RWPE2 (cell line): ENCODE data around the gene PTPN14.

ENCODE experiments used
- ATAC-seq: fragments of 200-7000 bp; cut with Tn5 transposase; 3 replicates; pipeline ENCODE4 v1.9.1; 2021; ENCODE audit warnings: low read depth
- DNase-seq: peaks from one replicate; pipeline ENCODE4 v3.0.0-alpha.2; 2020; ENCODE audit warnings: low spot score
- H3K27ac ChIP-seq: fragments of 450-650 bp; 2 replicates; pipeline ENCODE4 v1.5.1; 2017; ENCODE audit warnings: mild to moderate bottlenecking; ENCODE audit not compliant: poor library complexity, severe bottlenecking
- H3K27me3 ChIP-seq: fragments of 250-450 bp; sonication (Bioruptor Pico); 2 replicates; pipeline ENCODE4 v1.5.1; 2021; ENCODE audit warnings: mild to moderate bottlenecking, moderate library complexity; ENCODE audit not compliant: insufficient read depth, poor library complexity, severe bottlenecking
- H3K36me3 ChIP-seq: fragments of 250-450 bp; sonication (Bioruptor Pico); 2 replicates; pipeline ENCODE4 v1.5.1; 2020; ENCODE audit warnings: low read depth, mild to moderate bottlenecking, moderate library complexity
- H3K4me1 ChIP-seq: fragments of 250-450 bp; sonication (Bioruptor Pico); 2 replicates; pipeline ENCODE4 v1.5.1; 2021; ENCODE audit warnings: mild to moderate bottlenecking, moderate library complexity; ENCODE audit not compliant: insufficient read depth, poor library complexity, severe bottlenecking
- H3K4me3 ChIP-seq: fragments of 250-450 bp; sonication (Bioruptor Pico); 2 replicates; pipeline ENCODE4 v1.5.1; 2021; ENCODE audit warnings: mild to moderate bottlenecking, moderate library complexity; ENCODE audit not compliant: severe bottlenecking
- H3K9me3 ChIP-seq: fragments of 250-450 bp; sonication (Bioruptor Pico); 2 replicates; pipeline ENCODE4 v1.5.1; 2021; ENCODE audit warnings: mild to moderate bottlenecking, moderate library complexity; ENCODE audit not compliant: severe bottlenecking
- TF ChIP-seq, protein P1 (sequence below): fragments of 450-650 bp; IDR thresholded peaks from one replicate; pipeline ENCODE4 v1.5.1; 2017; ENCODE audit warnings: mild to moderate bottlenecking, moderate library complexity; ENCODE audit not compliant: poor library complexity, severe bottlenecking

Gene PTPN14

DNA sequence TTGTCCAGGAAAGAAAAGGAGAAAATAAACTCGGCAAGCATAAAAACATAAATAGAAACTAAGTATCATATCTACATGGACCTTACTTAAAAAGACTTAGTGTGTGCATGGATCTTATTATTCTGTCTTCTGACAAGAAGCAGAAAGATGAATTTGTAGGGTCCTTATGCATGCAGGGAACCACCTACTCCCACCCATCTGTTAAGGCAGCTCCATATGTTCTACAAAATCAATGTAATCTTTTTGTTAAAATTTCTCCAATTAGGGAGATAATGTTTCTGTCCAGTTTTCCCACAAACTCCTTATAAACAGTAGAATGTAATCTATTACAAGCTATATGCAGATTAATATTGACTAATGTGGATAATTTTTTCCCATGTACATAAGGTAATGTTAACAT, 13.9 kb upstream of the PTPN14 start:
- Histone ChIP-seq H3K27me3 (no peaks in the 10 kb centered on the region), H3K36me3 (no peaks in the 10 kb centered on the region), H3K27ac (peak overlapping the region; percentile 93), H3K9me3 (no peaks in the 10 kb centered on the region), H3K4me3 (no peak overlapping the region), H3K4me1 (peaks cover 28% of the 10 kb centered on the region)
- ATAC-seq (no peak), DNase-seq (no peak)
- TF ChIP-seq, protein P1, sequence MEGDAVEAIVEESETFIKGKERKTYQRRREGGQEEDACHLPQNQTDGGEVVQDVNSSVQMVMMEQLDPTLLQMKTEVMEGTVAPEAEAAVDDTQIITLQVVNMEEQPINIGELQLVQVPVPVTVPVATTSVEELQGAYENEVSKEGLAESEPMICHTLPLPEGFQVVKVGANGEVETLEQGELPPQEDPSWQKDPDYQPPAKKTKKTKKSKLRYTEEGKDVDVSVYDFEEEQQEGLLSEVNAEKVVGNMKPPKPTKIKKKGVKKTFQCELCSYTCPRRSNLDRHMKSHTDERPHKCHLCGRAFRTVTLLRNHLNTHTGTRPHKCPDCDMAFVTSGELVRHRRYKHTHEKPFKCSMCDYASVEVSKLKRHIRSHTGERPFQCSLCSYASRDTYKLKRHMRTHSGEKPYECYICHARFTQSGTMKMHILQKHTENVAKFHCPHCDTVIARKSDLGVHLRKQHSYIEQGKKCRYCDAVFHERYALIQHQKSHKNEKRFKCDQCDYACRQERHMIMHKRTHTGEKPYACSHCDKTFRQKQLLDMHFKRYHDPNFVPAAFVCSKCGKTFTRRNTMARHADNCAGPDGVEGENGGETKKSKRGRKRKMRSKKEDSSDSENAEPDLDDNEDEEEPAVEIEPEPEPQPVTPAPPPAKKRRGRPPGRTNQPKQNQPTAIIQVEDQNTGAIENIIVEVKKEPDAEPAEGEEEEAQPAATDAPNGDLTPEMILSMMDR = no peak

DNA sequence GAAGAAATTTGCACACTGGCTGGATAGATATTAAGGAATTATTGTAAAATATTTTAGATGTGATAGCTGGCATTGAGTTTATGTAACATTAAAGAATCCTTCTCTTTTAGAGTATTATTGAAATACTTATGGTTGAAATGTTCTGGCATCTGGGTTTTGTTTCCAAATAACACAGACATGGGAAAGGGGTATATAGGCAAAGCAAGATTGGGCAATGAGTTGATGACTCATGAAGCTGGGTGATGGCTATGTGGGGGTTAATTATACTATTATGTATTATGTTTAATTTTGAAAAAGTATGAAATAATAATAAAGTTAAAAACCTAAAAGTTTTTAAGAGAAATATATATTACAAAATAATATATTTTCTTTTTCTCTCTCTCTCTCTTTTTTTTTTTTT, 12.5 kb upstream of the PTPN14 start:
- TF ChIP-seq, protein P1 = no peak
- Histone ChIP-seq H3K4me3 (no peak overlapping the region), H3K9me3 (no peaks in the 10 kb centered on the region), H3K4me1 (peaks cover 16% of the 10 kb centered on the region), H3K27me3 (no peaks in the 10 kb centered on the region), H3K27ac (no peak overlapping the region), H3K36me3 (no peaks in the 10 kb centered on the region)
- no peak for DNase-seq
- ATAC-seq = no peak

DNA sequence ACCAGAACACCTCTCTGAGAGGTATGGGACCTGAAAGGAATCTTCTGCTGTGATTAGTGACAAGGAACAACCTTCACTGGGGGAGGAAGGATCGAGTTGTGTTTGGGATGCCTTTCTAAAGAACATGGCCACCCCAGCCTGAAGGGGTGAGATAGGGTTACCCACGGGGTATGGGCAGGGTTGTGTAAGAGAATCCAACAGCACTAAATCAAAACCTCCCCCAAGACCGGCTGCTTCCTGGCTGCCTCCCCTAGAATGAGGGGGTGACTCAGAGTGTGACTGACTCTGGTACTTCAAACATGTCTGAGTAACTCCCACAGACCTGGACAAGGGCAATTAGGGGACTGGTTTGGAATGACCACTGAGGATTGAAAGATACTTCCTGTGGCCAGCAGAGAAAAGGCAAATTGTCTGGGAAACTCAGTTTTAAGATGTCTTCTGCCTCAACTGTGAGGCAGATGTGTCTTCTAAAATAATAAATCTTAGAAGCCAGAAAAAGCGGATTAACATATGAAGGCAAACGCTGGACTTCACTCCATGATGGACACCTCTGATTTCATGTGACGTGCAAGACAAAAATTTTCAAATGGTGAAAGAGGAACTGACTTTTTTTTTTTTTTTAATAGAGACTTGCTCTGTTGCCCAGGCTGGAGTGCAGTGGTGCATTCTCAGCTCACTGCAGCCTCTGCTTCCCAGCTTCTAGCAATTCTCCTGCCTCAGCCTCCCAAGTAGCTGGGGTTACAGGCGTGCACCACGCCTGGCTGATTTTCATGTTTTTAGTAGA, 6.7 kb upstream of the PTPN14 start:
- peak overlapping the region; percentile 40 for H3K27ac ChIP-seq

DNA sequence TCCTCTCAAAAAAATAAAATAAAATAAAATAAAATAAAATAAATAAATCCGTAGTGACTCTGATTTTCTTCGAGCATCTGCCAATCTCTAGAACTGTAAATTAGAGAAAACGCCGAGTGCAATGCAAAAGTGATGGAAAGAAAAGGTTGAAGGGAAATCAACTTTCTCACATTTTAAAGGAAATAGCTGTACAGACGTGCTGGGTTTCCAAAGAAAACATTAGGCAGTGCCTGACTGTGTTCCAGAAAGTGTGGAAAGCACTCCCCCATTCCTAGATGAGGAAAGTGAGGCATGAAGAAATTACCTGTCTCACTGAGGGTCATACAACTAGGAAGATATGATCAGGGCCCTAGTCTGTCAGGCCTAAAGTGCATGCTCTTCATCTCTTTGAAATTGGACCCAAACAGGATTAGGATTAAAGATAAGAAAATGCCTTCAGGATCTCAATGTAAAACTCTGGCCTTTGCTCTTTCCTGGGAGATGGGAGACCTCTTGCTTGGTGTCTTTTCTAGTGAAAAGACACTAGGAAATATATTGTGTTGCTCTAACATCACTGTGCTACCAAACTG, 1.8 kb upstream of the PTPN14 start:
- DNase-seq (no peak), ATAC-seq (no peak)
- Histone ChIP-seq H3K9me3 (no peaks in the 10 kb centered on the region), H3K27ac (peak overlapping the region; percentile 92), H3K4me1 (peaks cover 7% of the 10 kb centered on the region), H3K4me3 (no peak overlapping the region), H3K36me3 (peaks cover 9% of the 10 kb centered on the region; the same call in 1 of the 2 replicates), H3K27me3 (no peaks in the 10 kb centered on the region)
- TF ChIP-seq, protein P1 = no peak

More for the DNA sequence above, 6.7 kb upstream of the PTPN14 start:
- no peaks in the 10 kb centered on the region for H3K9me3 ChIP-seq
- H3K27me3 ChIP-seq = no peaks in the 10 kb centered on the region
- TF ChIP-seq, protein P1 = no peak
- no peak overlapping the region for H3K4me3 ChIP-seq
- ATAC-seq (peak; percentile 87), DNase-seq (no peak)
- H3K36me3 ChIP-seq = no peaks in the 10 kb centered on the region
- peaks cover 3% of the 10 kb centered on the region for H3K4me1 ChIP-seq

DNA sequence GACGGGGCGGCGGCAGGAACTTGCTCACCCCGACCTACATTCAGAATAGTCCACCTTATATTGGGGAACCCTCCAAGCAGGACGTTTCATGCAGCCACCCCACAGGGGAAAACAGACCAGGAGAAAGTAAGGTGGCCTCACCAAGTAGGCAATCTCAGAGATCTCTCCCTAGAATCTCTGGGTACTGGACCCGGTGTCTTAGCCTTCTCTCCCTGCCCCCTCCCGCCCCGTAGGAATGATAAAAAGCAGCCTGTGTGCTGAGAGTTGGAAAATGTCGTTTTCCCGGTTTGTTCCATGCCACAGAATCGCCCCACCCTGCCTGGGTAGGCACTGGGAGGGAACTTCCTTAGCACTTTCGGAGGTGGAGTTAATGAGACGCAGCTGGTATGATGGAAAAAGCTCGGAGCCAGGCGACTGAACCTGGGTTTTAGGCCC, 789 bp upstream of the PTPN14 start:
- peak overlapping the region; percentile 92 for H3K27ac ChIP-seq
- TF ChIP-seq, protein P1 = no peak
- H3K4me3 ChIP-seq = peak overlapping the region; percentile 85
- H3K4me1 ChIP-seq = peaks cover 15% of the 10 kb centered on the region
- H3K36me3 ChIP-seq = peaks cover 9% of the 10 kb centered on the region; the same call in 1 of the 2 replicates
- DNase-seq (no peak), ATAC-seq (peak; percentile 57)
- H3K27me3 ChIP-seq = no peaks in the 10 kb centered on the region
- H3K9me3 ChIP-seq = no peaks in the 10 kb centered on the region
